Non-pigmented ciliary epithelial cell (primary cell): ENCODE measurements around the gene OR6V1.
"Not testable (repeated sequence)": the region's sequence is repeated elsewhere in the genome, so short reads cannot be mapped to it uniquely, and the experiment has no call there.

Experiments used
- DNase-seq: peaks from one replicate; pipeline ENCODE4 v3.0.0-alpha.2; 2010; ENCODE audit warnings: low read depth

The OR6V1 gene

DNA sequence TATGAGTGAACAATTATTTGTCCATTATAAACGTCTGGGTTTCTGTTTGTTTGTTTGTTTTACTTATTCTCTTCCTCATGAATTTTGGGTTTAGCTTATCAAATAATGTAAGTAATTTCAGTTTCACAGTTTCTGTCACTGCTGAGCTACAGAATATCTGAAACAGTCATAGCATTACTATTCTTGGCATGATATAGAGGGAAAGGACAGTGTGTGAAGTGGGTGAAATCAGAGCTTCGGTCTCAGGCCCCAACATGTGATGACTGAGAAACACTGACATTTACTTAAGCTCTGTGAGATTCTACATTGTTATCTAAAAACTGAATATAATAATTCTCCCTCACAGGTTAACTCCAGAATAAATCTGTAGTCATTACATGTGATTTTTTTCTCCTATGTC, 8.8 kb upstream of the OR6V1 start:
- no peak for DNase-seq

DNA sequence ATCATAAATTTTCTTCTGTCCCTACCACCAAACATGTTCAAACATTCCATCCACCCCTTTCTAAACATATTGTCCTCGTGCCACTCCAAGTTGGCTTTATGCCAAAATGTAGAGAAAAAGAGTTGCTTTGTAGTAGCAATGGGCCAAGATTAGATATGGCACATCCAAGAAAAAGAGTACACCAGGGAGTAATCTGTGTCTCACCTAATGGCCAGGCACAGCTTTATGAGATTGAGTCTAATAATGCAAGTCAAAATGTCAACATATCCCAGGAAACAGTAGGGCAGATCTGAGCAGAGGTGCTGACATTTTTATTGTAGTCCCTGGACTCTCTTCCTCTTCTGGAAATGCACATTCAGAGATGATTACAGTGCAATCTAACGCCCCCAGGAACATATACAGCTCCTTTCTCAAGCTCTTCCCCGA, 5.7 kb upstream of the OR6V1 start:
- no peak for DNase-seq

DNA sequence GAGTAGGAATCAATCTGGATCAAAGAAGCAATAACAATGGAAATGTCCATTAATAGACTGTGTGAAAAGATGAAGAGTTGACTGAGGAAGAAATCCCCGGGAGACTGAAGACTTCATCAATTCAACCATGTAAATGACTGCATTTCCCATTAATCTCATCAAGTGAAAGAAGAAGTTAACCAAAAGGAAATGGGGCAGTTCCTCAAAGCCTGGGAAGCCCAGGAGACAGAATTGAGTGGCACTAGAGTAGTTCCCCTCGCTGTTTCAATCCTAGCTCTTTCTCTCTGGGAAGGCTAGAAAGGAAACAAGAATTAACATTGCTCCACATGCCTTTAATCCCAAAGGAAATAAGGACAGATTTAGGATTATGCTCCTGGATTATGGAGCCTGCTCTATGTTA, 4.8 kb upstream of the OR6V1 start:
- no peak for DNase-seq

DNA sequence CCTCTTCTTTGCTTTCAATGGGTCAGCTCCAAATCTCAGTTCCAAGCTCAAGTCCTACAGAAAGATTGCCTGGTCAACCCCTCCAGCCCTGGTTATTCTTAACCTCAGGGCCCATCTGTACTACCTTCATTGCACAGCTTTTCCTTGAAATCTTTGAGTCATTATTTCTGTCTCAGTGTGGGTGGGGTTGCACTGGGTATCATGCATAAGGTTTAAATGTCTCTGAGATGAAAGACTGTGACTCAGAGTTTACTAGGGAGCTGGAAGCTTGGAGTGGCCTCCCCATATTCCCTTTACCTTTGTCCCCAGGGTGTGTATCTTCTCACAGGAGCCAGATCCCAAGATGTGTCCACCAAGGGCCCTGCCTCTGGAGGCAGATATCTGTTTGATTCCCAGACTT, 3.3 kb upstream of the OR6V1 start:
- DNase-seq, result no peak

DNA sequence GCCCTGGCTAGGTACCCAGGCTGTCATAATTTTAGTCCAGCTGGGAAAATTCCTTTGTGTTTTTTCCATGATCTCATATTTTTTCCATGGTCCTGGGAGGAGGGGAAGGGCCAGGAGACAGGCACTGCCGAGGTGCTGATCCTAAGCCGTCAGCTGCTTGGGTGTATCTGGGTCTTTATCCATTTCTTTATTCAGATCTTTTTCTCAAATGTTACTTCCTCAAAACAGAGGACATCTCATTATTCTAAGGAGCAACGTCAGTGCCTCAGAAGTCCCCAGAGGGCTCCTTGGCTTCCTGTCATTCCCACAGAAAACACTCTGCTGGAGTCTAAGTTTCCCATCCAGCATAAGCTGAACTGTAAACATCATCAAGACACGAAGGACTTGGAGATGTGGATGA, 2.8 kb upstream of the OR6V1 start:
- no peak for DNase-seq

DNA sequence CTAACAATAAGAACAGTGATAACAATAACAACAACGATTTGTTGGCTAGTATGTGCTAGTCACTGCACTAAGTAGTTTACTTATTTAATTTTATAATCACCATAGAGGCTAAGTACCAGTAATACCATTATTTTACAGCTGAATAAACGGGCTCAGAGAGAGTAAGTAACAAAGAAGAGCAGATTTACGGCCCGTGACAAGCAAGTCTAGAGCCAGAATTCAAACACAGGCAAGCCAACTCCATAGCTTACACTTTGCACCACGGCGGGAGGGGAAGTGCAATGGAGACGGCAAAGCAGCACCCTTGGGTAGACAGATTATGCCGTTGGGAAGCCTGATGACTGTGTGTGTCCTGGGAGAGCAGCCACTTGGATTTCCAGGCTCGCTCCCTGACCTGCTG, 1.2 kb upstream of the OR6V1 start:
- no peak for DNase-seq

DNA sequence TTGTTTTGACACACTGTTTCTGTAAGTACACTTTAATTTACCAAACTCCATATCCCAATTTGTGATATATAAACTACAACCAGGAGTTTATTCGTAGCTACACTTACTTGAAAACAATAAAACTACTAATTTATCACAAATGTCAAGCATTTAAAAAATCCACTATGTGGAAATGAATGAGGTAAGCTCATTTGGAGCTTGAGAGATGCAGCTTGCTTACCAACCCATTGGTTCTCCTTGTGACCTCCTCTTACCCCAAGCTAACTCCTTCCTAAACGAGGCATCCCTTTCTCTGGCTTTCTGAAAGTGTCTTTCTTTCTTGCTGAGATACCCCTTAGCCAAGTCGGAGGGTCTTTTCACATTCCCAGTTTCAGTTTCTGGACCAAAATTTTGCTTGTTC, 2.5 kb downstream of the OR6V1 start:
- no peak for DNase-seq

DNA sequence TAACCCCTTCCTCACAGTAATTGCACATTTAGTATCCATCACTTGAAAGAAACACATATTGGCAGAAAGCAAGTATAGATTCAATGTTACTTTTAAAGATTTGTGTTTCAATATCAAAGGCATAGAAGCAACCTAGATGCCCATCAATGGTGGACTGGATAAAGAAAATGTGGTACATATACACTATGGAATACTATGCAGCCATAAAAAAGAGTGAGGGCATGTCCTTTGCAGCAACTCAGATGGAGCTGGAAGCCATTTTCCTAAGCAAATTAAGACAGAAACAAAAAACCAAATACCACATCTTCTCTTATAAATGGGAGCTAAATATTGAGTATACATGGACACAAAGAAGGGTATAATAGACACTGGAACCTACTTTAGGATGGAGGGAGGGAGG, 3.6 kb downstream of the OR6V1 start:
- DNase-seq, result no peak

DNA sequence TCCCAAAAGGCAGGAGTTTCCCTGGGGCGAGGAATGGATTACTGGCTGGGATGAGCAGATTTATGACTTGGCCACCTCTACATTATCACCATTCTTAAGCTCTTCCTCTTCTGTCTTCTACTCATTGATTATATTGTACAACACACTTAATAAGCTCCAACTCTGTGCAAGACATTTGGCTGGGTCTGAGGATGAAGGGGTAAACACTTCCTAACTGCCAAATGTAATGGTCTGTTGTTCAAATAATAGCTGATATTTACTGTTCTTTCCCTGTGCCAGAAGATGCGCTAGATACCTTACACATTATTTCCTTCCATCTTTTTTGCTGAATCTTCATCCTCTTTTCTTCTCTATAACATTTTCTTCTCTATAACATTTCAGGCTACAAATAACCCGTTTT, 11.6 kb downstream of the OR6V1 start:
- no peak for DNase-seq

DNA sequence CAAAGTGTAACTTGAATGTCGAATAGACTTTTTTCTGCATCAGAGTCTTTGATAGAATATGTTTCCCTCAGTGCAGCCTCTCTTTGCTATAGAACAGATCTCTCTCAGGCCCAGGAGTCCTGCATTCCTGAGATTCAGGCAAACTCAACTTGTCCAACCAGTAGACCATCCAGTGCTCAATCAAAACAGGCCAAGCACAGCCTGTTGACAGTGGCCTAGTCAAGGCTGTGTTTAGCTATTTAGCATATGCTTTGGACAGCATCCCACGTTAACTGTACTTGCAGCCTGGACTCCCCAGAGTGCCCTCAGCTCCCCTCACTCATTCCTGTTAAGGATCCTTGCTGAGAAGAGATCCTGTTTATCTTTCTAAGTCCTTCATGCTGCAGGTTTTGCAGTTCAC, 16.3 kb downstream of the OR6V1 start:
- DNase-seq, result no peak

DNA sequence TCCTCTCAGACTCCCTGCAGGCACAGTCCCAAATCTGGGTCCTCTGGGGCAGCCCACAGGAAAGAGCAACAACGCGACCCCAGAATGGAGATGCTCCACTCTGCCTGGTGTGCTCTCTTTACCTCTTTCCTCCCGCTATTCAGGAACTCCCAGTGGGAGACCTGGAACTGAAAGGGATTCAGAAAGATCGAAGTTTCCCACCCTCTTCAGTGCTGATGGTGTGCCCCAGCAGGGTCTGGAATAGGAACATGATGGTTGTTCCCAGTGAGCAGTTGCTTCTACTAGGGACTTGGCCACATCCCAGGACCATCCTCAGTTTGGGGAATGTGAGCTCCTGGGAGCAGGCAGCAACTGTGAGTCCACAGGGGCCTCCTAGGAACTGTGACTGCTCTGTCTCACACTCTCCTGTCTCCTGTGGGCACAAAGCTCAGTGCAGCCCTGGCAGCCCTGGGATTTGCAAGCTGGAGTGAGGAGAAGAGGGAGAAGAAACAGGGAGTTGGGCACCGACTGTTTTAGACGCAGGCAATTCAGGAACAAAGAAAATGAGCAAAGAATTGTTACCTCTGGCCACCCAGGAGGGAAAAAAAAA, 17.9 kb downstream of the OR6V1 start:
- DNase-seq, result no peak

DNA sequence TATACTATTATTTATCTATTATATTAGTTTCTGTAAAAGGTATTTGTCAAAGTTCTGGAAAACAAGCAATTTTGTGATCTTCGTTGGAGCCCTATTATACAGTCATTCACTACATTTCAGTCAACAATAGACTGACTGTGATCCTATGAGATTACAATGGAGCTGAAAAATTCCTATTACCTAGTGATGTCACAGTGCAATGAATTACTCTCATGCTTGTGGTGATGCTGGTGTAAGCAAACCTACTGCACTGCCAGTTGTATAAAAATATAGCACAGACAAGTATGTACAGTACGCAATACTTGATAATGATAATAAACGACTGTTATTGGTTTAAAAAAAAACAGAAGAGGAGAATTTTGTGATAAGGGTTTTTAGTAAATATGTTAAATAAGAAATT, 21.4 kb downstream of the OR6V1 start:
- DNase-seq, result no peak

DNA sequence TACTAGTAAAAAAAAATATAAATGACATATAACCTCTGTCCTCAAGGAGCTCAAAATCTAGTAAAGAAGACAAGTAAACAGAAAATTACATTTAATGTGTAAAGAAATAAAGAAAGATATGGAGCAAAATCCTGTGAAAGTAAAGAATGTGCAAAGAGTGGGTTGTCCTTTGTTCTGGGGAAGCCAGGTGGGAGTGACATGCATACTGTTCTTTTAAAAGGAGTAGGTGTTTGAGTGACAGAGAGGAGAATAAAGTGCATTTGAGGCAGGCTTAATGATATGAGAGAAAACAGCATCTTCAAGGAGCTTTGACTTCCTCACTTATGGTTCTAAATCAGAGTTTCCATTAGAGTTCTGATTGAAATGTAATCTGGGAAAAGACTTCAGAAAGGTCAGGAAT, 22.0 kb downstream of the OR6V1 start:
- DNase-seq, result no peak

DNA sequence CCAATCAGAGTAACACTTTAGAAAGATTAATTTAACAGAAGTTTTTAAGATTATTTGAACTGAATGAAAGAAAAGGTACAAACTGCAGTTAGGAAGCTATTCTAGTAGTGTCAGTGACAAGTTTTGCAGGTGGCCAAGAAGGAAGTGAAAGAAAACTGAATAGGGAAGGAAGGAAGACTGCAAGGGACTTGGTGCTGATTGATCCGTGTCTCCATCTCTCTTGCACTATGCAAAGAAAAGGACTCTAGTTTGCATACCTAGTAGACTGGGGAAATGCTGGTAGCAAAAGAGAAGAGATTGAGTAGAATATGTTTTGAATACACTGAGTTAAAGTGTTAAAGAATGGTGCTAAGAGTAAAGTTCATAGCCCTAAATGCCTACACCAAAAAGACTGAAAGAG, 33.0 kb downstream of the OR6V1 start:
- DNase-seq, result no peak

DNA sequence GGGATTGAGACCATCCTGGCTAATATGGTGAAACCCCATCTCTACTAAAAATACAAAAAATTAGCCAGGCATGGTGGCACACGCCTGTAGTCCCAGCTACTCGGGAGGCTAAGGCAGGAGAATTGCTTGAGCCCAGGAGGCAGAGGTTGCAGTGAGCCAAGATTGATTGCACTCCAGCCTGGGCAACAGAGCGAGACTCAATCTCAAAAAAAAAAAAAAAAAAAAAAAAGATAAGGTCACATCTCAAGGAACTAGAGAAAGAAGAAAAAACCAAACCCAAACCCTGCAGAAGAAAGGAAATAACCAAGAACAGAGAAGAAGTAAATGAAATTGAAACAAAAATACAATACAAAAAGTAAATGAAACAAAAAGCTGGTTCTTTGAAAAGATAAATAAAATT, 33.5 kb downstream of the OR6V1 start:
- not testable (repeated sequence) for DNase-seq

DNA sequence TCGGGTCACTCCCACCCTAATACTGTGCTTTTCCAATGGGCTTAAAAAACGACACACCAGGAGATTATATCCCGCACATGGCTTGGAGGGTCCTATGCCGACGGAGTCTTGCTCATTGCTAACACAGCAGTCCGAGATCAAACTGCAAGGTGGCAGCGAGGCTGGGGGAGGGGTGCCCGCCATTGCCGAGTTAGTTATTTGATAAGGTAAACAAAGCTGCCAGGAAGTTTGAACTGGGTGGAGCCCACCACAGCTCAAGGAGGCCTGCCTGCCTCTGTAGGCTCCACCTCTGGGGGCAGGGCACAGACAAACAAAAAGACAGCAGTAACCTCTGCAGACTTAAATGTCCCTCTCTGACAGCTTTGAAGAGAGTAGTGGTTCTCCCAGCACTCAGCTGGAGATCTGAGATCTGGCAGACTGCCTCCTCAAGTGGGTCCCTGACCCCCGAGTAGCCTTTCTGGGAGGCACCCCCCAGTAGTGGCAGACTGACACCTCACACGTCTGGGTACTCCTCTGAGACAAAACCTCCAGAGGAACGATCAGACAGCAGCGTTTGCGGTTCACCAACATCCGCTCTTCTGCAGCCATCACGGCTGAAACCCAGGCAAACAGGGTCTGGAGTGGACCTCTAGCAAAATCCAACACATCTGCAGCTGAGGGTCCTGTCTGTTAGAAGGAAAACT, 36.5 kb downstream of the OR6V1 start:
- DNase-seq, result not testable (repeated sequence)

DNA sequence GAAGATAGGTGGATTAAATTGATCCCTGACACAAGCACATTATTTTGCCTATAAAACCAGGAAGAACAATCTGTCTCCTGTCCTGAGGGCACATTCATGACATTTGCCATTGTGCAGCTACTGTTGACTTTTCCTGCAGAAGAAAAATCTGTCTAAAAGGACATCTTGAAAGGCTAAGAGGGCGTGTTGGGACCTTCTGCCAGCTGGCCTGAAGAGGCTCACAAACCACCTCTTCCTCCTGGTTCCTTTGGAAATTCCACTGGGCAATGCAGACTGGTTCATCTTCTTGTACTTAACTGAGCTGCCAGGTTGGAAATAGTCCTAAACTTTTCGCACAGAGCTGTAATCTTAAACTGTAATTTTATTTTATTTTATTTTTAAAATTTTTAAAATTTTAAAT, 44.0 kb downstream of the OR6V1 start:
- DNase-seq, result no peak

DNA sequence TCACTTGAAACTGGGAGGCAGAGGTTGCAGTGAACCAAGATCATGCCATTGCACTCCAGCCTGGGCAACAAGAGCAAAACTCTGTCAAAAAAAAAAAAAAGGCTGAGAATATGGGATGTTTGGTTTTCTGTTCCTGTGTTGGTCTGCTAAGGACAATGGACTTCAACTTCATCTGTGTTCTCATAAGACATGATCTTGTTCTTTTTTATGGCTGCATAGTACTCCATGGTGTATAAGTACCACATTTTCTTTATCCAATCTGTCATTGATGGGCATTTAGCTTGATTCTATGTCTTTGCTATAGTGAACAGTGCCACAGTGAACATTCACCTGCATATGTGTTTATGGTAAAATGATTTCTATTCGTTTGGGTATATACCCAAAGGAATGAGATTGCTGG, 47.4 kb downstream of the OR6V1 start:
- DNase-seq, result not testable (repeated sequence)
